D721Med (cell line): ENCODE data around the gene ESYT3.

Experiments
- DNase-seq: peaks from one replicate; pipeline ENCODE4 v3.0.0; 2011; ENCODE audit warnings: low spot score; ENCODE audit not compliant: insufficient read length
- FAIRE-seq: peaks from 2 replicates; lab custom pipeline; 2011; peaks lifted over from hg19 to GRCh38; lab: Jason Lieb, UNC
- TF ChIP-seq, protein P1 (sequence below): IDR thresholded peaks from 2 replicates; pipeline ENCODE4 v1.5.1; 2012; ENCODE audit warnings: mild to moderate bottlenecking, control low read depth; ENCODE audit not compliant: insufficient read depth; ENCODE audit errors: missing control alignments

ESYT3 gene

DNA sequence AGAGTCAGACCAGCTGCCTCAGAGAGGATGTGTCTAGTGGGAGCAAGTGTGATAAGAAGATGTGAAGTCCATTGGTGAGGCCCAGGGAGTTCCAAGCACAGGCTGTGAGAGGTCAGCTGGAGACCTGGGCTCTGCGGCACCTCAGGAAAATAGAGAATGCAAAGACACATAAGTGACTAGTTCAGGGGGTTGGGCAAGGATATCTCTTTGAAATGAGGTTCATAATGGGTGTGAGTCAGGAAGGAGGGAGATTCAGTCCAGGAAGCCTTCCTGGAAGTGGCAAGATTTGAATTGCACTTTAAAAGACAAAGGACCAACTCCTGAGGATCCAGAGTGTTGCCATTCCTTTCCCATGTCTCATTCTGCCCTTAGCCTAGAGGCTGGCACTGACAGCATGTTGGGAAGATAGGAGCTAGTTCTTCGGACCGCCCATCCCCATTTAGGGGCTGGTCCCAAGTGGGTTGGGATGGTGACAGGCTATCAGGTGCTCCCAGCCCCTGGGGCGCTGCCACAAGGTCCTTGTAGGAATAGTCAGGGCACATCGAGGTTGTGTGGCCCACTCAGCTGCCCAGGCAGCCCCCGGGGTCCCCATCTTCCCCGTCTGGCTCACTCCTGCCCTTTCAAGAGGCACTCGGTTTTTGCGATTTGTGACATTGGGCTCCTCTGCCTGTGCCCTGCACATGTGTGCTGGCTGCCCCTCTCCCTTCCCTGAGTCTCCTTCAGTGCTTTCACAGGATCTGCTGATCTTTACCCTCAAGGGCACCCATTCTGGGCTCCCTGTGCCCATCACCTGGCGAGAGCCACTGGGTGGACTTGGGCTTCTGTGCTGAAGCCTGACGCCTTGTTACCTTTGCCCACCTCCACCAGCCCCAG, 23.7 kb downstream of the ESYT3 start:
- FAIRE-seq (no peak), DNase-seq (no peak)
- TF ChIP-seq, protein P1, sequence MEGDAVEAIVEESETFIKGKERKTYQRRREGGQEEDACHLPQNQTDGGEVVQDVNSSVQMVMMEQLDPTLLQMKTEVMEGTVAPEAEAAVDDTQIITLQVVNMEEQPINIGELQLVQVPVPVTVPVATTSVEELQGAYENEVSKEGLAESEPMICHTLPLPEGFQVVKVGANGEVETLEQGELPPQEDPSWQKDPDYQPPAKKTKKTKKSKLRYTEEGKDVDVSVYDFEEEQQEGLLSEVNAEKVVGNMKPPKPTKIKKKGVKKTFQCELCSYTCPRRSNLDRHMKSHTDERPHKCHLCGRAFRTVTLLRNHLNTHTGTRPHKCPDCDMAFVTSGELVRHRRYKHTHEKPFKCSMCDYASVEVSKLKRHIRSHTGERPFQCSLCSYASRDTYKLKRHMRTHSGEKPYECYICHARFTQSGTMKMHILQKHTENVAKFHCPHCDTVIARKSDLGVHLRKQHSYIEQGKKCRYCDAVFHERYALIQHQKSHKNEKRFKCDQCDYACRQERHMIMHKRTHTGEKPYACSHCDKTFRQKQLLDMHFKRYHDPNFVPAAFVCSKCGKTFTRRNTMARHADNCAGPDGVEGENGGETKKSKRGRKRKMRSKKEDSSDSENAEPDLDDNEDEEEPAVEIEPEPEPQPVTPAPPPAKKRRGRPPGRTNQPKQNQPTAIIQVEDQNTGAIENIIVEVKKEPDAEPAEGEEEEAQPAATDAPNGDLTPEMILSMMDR: no peak

DNA sequence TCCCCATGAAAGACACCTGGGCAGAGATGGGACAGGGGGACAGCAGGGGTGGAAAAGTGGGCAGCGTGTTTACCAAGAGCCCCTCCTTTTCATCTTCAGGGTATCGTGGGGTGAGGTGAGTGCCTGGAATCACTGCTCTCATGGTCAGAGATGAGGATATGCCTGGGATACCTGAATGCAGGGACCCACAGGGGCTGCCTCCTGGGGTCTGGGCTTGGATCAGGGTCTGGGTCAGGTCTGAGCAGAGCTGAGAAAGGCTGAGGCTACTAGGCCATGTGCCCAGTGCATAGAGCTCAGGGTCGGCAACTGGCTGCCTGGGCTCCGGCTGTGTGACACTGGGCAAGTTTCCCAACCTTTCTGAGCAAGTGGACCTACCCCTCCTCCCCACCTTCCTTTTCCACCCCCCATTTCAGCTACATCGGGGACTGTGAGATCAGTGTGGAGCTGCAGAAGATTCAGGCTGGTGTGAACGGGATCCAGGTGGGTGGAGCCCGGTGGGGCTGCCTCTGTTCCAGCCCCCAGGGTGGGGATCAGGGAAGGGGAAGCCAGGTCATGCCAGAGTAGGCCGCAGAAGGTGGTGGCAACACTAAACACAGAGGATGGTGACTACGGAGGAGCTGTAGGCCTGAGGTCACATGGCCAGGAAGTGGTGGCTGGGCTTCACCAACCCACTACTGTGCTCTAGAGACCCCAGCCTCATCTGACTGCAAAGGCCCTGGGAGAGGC, 24.5 kb downstream of the ESYT3 start:
- DNase-seq: no peak
- FAIRE-seq: no peak
- TF ChIP-seq, protein P1: no peak

DNA sequence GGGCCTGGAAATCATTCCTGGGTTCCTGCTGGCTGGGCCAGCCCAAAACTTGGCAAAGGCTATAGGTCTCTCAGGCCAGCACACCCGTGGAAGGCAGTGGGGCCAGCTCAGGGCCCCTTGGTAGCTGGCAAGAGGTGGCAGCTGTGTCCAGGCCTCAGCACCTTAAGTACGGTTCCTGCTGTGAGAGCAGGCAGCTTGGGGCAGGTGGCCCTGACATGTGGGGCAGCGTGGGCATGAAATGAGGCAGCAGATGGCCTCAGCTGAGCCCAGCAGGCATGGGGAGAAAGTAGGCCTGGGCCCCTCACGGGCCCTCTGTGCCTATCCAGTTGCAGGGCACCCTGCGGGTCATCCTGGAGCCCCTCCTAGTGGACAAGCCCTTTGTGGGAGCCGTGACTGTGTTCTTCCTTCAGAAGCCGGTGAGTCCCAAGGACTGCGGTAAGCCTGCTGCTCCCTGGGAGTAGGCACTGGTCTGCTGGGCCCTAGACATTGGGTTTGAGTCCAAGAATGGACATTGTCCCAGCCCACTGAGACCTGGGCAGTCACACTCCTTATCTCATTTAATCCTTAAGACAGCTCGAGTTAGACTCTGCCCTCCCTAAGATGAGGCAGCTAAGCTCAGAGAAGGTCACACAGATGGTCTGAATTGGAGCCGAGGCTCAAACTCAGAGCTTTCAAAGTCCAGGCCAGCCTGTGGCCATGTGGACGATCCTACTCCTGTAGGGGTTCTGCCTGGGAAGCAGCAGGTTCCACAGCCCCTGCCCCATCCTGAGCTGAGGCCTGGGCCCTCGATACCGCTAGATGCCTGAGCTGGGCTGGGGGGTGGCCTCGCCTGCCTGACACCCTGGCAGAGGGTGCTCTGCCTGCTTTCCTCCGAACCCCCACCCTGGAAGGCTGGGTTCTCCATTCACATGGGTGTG, 25.5 kb downstream of the ESYT3 start:
- TF ChIP-seq, protein P1: no peak
- no peak for DNase-seq
- no peak for FAIRE-seq

DNA sequence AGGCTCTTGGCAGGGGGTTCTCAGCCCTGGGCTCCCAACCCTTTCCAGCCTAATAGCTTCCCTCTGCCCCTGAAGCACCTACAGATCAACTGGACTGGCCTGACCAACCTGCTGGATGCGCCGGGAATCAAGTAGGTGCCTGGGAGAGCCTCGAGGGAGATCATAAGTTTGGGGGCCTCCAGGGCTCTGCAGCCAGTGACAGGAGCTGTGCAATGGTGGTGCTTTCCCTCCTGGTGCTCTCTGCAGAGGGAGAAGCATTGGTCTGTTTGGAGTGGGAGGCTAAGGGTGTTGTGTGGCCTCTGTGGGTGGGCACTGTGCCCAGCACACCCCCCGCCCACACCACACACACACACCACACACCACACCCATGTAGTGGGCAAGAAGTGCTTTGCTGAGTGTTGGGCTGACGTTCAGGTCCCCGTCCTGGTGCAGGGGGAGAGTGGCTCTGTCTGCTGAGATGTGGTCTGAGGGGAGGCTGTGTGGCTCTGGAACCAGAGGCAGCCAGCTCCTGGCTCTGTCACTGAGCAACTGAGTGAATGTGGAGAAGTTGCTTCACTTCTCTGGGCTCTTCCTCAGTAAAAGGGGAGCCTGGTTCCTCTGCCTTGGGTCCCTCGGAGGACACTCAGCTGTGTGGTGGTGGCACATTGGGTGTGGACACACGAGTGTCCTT, 26.3 kb downstream of the ESYT3 start:
- FAIRE-seq (no peak), DNase-seq (no peak)
- TF ChIP-seq, protein P1: no peak

DNA sequence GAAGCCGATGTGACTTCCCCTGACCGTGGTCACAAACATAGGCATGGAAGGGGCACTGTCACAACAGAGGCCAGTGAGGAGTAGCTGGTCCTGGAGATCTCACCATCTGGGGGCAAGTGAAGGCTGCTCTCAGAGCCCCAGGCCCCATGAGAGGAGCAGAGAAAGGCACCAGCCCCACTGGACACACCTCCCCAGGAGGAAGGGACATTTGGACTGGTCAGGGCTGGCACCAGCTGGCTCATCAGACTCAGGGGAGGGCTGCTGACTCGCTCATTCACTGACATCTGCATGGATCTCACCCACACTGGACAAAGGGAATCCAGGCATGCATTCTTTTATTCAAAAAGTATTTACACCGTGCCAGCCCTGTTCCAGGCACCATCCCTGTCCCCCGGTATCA, 26.8 kb downstream of the ESYT3 start:
- no peak for DNase-seq
- TF ChIP-seq, protein P1: no peak
- no peak for FAIRE-seq

DNA sequence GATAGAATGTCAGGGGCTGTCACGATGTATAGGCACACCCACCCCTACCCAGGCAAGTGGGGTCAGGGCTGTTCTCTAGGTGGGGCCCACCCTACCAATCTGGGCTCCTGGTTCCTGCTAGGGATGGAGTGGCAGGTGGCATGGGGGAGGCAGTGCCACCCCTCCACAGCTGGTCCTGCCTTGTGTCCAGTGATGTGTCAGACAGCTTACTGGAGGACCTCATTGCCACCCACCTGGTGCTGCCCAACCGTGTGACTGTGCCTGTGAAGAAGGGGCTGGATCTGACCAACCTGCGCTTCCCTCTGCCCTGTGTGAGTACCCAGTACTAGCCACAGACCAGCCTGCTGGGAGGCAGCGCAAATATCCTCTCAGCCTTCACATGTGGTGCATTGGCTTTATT, 27.5 kb downstream of the ESYT3 start:
- TF ChIP-seq, protein P1: no peak
- DNase-seq: no peak
- FAIRE-seq: no peak
